ENCODE results near the gene IRAK4. TPM values are rescaled to one million over a fixed set of nuclear protein-coding genes. Genes with fewer than 3 reads are reported as not detected.

The IRAK4 gene
- total RNA-seq, 4 donors from 2014 or later: 2.5 to 10.0 (median 2.9) TPM

DNA sequence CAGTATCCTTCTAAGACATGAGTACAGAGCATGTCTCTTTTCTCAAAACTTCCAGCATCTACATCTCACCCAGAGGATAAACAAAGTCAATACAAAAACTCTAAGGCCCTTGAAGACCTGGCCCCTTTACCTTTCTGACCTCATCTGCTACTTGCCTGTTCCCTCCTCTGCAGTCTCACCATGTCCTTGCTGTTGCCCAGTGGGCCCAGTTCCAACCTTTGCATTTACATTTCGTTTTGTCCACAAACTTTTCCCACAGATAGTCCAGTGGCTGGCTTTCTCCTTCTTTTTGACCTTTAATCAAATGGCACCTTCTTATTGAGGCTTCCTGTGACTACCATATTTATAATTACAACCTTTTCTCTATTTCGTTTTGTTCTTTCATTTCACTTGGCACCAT lies 1.6 kb downstream of the IRAK4 start:
- H3K27ac ChIP-seq: no peak overlapping the region
- no peaks in the 10 kb centered on the region for H3K9me3 ChIP-seq
- no peaks in the 10 kb centered on the region for H3K36me3 ChIP-seq
- in situ Hi-C loops (cut with MboI; ENCODE audit: low sequenced_read_pairs in 4 of 4): no loop called here
- no peaks in the 10 kb centered on the region for H3K27me3 ChIP-seq
- intact Hi-C loops (cut with DNase I; ENCODE audit: low total_unique reads): no loop called here
- TF ChIP-seq POLR2A (IDR thresholded peaks at IDR 0.05) (no peak), CTCF (IDR thresholded peaks at IDR 0.05 in 4 of 5, conservative IDR thresholded peaks at IDR 0.05 in 1 of 5) (no peak)
- DNase-seq (no peak), ATAC-seq (no peak)
- peaks cover 19 to 22% of the 10 kb centered on the region in 2 donors for H3K4me1 ChIP-seq
- no peak overlapping the region for H3K4me3 ChIP-seq

GRCh38 chr12:43761500-43761899 lies 2.7 kb downstream of the IRAK4 start:
- H3K4me1 ChIP-seq: peaks cover 19 to 22% of the 10 kb centered on the region in 2 donors
- intact Hi-C loops (cut with DNase I; ENCODE audit: low total_unique reads): no loop called here
- TF ChIP-seq POLR2A (IDR thresholded peaks at IDR 0.05) (no peak), CTCF (IDR thresholded peaks at IDR 0.05 in 4 of 5, conservative IDR thresholded peaks at IDR 0.05 in 1 of 5) (no peak)
- ATAC-seq: no peak
- no peaks in the 10 kb centered on the region for H3K27me3 ChIP-seq
- H3K4me3 ChIP-seq: no peak overlapping the region
- H3K9me3 ChIP-seq: no peaks in the 10 kb centered on the region
- DNase-seq: no peak
- H3K36me3 ChIP-seq: no peaks in the 10 kb centered on the region
- no peak overlapping the region for H3K27ac ChIP-seq
- in situ Hi-C loops (cut with MboI; ENCODE audit: low sequenced_read_pairs in 4 of 4): no loop called here

GRCh38 chr12:43762596-43762995 lies 3.8 kb downstream of the IRAK4 start:
- H3K27me3 ChIP-seq: no peaks in the 10 kb centered on the region
- H3K27ac ChIP-seq: no peak overlapping the region
- no peak overlapping the region for H3K4me3 ChIP-seq
- intact Hi-C loops (cut with DNase I; ENCODE audit: low total_unique reads): no loop called here
- no peak for DNase-seq
- TF ChIP-seq POLR2A (IDR thresholded peaks at IDR 0.05): no peak
- no peak for TF ChIP-seq CTCF (IDR thresholded peaks at IDR 0.05 in 4 of 5, conservative IDR thresholded peaks at IDR 0.05 in 1 of 5)
- H3K36me3 ChIP-seq: no peaks in the 10 kb centered on the region
- peaks cover 19% of the 10 kb centered on the region in 2 donors for H3K4me1 ChIP-seq
- no peaks in the 10 kb centered on the region for H3K9me3 ChIP-seq
- in situ Hi-C loops (cut with MboI; ENCODE audit: low sequenced_read_pairs in 4 of 4): no loop called here
- no peak for ATAC-seq

DNA sequence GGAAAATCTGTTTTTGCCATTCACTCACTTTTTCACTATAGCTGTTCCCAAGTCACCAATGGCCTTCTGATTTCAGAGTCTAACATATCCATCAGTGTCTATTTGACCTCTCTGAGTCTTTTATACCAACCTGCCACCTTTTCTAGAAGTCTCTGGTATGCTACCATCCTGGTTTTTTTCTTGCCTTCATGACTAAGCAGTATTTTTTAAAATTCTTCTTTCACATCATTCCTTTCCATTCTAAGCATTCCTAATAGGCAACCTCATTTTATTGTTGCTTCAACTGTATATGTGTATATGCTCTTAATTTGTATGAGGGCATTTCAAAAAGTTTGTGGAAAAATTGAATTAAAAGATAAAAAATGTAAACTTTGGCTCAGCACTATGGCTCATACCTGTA lies 5.0 kb downstream of the IRAK4 start:
- TF ChIP-seq POLR2A (IDR thresholded peaks at IDR 0.05) (no peak), CTCF (IDR thresholded peaks at IDR 0.05 in 4 of 5, conservative IDR thresholded peaks at IDR 0.05 in 1 of 5) (no peak)
- DNase-seq: no peak
- intact Hi-C loops (cut with DNase I; ENCODE audit: low total_unique reads): no loop called here

GRCh38 chr12:43764528-43764927 lies 5.8 kb downstream of the IRAK4 start:
- intact Hi-C loops (cut with DNase I; ENCODE audit: low total_unique reads): no loop called here

More for the DNA sequence above, 5.0 kb downstream of the IRAK4 start:
- Histone ChIP-seq H3K4me3 (no peak overlapping the region), H3K4me1 (peaks cover 13% of the 10 kb centered on the region in 2 donors), H3K9me3 (no peaks in the 10 kb centered on the region), H3K27me3 (no peaks in the 10 kb centered on the region), H3K27ac (no peak overlapping the region), H3K36me3 (peaks cover 0 to 3% of the 10 kb centered on the region in 2 donors)
- no peak for ATAC-seq
- in situ Hi-C loops (cut with MboI; ENCODE audit: low sequenced_read_pairs in 4 of 4): no loop called here

More at GRCh38 chr12:43764528-43764927, 5.8 kb downstream of the IRAK4 start:
- in situ Hi-C loops (cut with MboI; ENCODE audit: low sequenced_read_pairs in 4 of 4): no loop called here
- H3K4me3 ChIP-seq: no peak overlapping the region
- DNase-seq: no peak
- no peak overlapping the region for H3K27ac ChIP-seq
- H3K36me3 ChIP-seq: peaks cover 0 to 3% of the 10 kb centered on the region in 2 donors
- H3K4me1 ChIP-seq: peaks cover 11 to 13% of the 10 kb centered on the region in 2 donors
- no peak for ATAC-seq
- TF ChIP-seq CTCF (IDR thresholded peaks at IDR 0.05 in 4 of 5, conservative IDR thresholded peaks at IDR 0.05 in 1 of 5) (no peak), POLR2A (IDR thresholded peaks at IDR 0.05) (no peak)
- no peaks in the 10 kb centered on the region for H3K27me3 ChIP-seq
- no peaks in the 10 kb centered on the region for H3K9me3 ChIP-seq
